NB4 (cell line): ENCODE data around the gene NDUFB10.

Source experiments
- DNase-seq: peaks from one replicate; pipeline ENCODE4 v3.0.0; 2010; ENCODE audit warnings: low read depth
- H3K4me3 ChIP-seq: one replicate; pipeline ENCODE4 v1.5.1; 2011; ENCODE audit warnings: mild to moderate bottlenecking, low read depth, low read length, moderate library complexity
- MAX ChIP-seq: IDR thresholded peaks from 2 replicates; pipeline ENCODE4 v1.6.1; 2011; ENCODE audit warnings: low read depth, low read length
- MYC ChIP-seq: IDR thresholded peaks from 2 replicates; pipeline ENCODE4 v1.6.1; 2011; ENCODE audit warnings: low read depth, low read length
- POLR2A ChIP-seq: IDR thresholded peaks from 2 replicates; pipeline ENCODE4 v1.6.1; 2011; ENCODE audit warnings: mild to moderate bottlenecking; ENCODE audit not compliant: insufficient read length; ENCODE audit errors: extremely low read depth
- TF ChIP-seq, protein P1 (sequence below): IDR thresholded peaks from one replicate; pipeline ENCODE4 v1.5.1; 2012; ENCODE audit warnings: low read depth, low read length

The NDUFB10 gene

GRCh38 chr16:1940273-1941161 is 18.8 kb upstream of the NDUFB10 start:
- no peak overlapping the region for H3K4me3 ChIP-seq
- DNase-seq, result no peak
- TF ChIP-seq POLR2A (no peak), MYC (no peak), MAX (no peak)
- TF ChIP-seq, protein P1, sequence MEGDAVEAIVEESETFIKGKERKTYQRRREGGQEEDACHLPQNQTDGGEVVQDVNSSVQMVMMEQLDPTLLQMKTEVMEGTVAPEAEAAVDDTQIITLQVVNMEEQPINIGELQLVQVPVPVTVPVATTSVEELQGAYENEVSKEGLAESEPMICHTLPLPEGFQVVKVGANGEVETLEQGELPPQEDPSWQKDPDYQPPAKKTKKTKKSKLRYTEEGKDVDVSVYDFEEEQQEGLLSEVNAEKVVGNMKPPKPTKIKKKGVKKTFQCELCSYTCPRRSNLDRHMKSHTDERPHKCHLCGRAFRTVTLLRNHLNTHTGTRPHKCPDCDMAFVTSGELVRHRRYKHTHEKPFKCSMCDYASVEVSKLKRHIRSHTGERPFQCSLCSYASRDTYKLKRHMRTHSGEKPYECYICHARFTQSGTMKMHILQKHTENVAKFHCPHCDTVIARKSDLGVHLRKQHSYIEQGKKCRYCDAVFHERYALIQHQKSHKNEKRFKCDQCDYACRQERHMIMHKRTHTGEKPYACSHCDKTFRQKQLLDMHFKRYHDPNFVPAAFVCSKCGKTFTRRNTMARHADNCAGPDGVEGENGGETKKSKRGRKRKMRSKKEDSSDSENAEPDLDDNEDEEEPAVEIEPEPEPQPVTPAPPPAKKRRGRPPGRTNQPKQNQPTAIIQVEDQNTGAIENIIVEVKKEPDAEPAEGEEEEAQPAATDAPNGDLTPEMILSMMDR, result no peak

- DNase-seq, result no peak
- peak overlapping the region; percentile 82 for H3K4me3 ChIP-seq
- TF ChIP-seq, protein P1, result peak; percentile 18
- TF ChIP-seq MYC, result no peak
These were observed 17.9 kb upstream of the NDUFB10 start for GRCh38 chr16:1941162-1942046.

- peak overlapping the region; percentile 82 for H3K4me3 ChIP-seq
- peak; percentile 90 for DNase-seq
- TF ChIP-seq MAX (no peak), MYC (no peak), POLR2A (no peak)
- TF ChIP-seq, protein P1, result no peak
These were observed 17.1 kb upstream of the NDUFB10 start for GRCh38 chr16:1942047-1942809.

- peak; percentile 98 for DNase-seq
- TF ChIP-seq MYC (peak; percentile 75), MAX (peak; percentile 67), POLR2A (peak; percentile 86)
- TF ChIP-seq, protein P1, result no peak
- peak within 1 kb of the TSS; percentile 82 for H3K4me3 ChIP-seq
These were observed 16.3 kb upstream of the NDUFB10 start, which contains the start of gene MSRB1 for GRCh38 chr16:1942810-1943726. Gene MSRB1, minus strand, starts transcription at chr16:1943199. Its CDS starts 43 bp downstream, at chr16:1943156.
